T-cell (primary cell): ENCODE results near the gene ZNF668. TPM values are rescaled to one million over a fixed set of nuclear protein-coding genes. Genes with fewer than 3 reads are reported as not detected.
A peak's percentile ranks its signal among the peaks of the same experiment; 100 is the strongest.

Experiments
- ATAC-seq, 4 experiments: fragments of 200-7000 bp in 3 of 4; fragments of 150-1000 bp in 1 of 4; cut with Tn5 transposase; replicated peaks in 1 of 4; 1 replicate in 3 of 4; 2 replicates in 1 of 4; pipeline ENCODE4 v1.10.0; 2021; ENCODE audit warnings: moderate library complexity in 3 of 4, mild to moderate bottlenecking in 2 of 4, moderate number of reproducible peaks in 1 of 4
- CTCF ChIA-PET, 2 donors: fragments of 300-600 bp; sonication (Branson Sonifier 250); formaldehyde crosslinking; loops; one replicate each; lab custom pipeline; 2022; ENCODE audit warnings: antibody characterized with exemption in 2 of 2; lab: Charles Lee
- POLR2A ChIA-PET, 2 donors: fragments of 300-600 bp; sonication (Branson Sonifier 250); formaldehyde crosslinking; loops; one replicate each; lab custom pipeline; 2022; ENCODE audit warnings: antibody characterized with exemption in 2 of 2; lab: Charles Lee
- DNase-seq, 35 experiments: peaks; one replicate each; pipeline versions ENCODE4 v3.0.0 to v3.0.0-alpha.2; 2013 to 2023
- H3K27ac ChIP-seq: one replicate; pipeline ENCODE4 v1.5.1; 2013; ENCODE audit warnings: low read length
- H3K27me3 ChIP-seq, 2 experiments: replicated peaks in 1 of 2; 1 replicate in 1 of 2; 2 replicates in 1 of 2; pipeline versions ENCODE4 v1.6.1 to v1.7.0; 2013; ENCODE audit warnings: low read length in 1 of 2, mixed read lengths in 1 of 2; ENCODE audit not compliant: control insufficient read depth in 2 of 2, insufficient read depth in 2 of 2; ENCODE audit errors: extremely low read depth in 1 of 2
- H3K36me3 ChIP-seq, 2 donors: 1 replicate in 1 of 2; 2 replicates in 1 of 2; pipeline versions ENCODE4 v1.6.1 to v1.7.0; 2013; ENCODE audit warnings: low read length in 1 of 2; ENCODE audit not compliant: control insufficient read depth in 2 of 2, insufficient read depth in 1 of 2; ENCODE audit errors: extremely low read depth in 1 of 2
- H3K4me1 ChIP-seq, 2 experiments: 1 replicate in 1 of 2; 2 replicates in 1 of 2; pipeline versions ENCODE4 v1.6.1 to v1.7.0; 2013; ENCODE audit warnings: low read length in 2 of 2, mixed read lengths in 1 of 2; ENCODE audit not compliant: insufficient read depth in 2 of 2, control insufficient read depth in 1 of 2; ENCODE audit errors: extremely low read depth in 1 of 2
- H3K4me3 ChIP-seq, 2 donors: 1 replicate in 1 of 2; 2 replicates in 1 of 2; pipeline versions ENCODE4 v1.5.1 to v1.7.0; 2013; ENCODE audit warnings: mild to moderate bottlenecking in 2 of 2, low read length in 1 of 2, moderate library complexity in 1 of 2; ENCODE audit not compliant: control insufficient read depth in 1 of 2; ENCODE audit errors: extremely low read depth in 1 of 2
- H3K9me3 ChIP-seq: 2 replicates; pipeline ENCODE4 v1.7.0; 2013
- H3K27ac Mint-ChIP-seq, 2 donors: one replicate each; pipeline ENCODE4 v1.8.0; 2020 to 2021; ENCODE audit warnings: mild to moderate bottlenecking in 2 of 2, mixed read lengths in 2 of 2
- H3K27me3 Mint-ChIP-seq, 2 donors: one replicate each; pipeline ENCODE4 v1.8.0; 2021 to 2022; ENCODE audit warnings: mixed read lengths in 2 of 2
- H3K36me3 Mint-ChIP-seq: one replicate; pipeline ENCODE4 v1.8.0; 2021; ENCODE audit warnings: mixed read lengths
- H3K4me1 Mint-ChIP-seq, 3 donors: one replicate each; pipeline ENCODE4 v1.8.0; 2020 to 2022; ENCODE audit warnings: mixed read lengths in 3 of 3, mild to moderate bottlenecking in 1 of 3
- H3K4me3 Mint-ChIP-seq, 3 donors: one replicate each; pipeline ENCODE4 v1.8.0; 2020 to 2022; ENCODE audit warnings: mild to moderate bottlenecking in 3 of 3, mixed read lengths in 3 of 3, moderate library complexity in 3 of 3
- H3K9me3 Mint-ChIP-seq, 3 donors: one replicate each; pipeline ENCODE4 v1.8.0; 2020 to 2022; ENCODE audit warnings: mixed read lengths in 3 of 3
- WGBS: methylation state at CpG from one replicate; pipeline ENCODE4 v1.1.5; 2013; ENCODE audit warnings: missing lambda C conversion rate; ENCODE audit not compliant: insufficient coverage; 5-methylcytosine and 5-hydroxymethylcytosine counted together
- total RNA-seq, 35 experiments: library from RNA in 6 of 35; stranded (reverse) in 6 of 35; fragments of 120-200 nt in 1 of 35; gene quantifications; one replicate each; pipeline versions ENCODE4 v1.2.1 to v1.2.4 and lab custom pipeline; 2013 to 2026

The ZNF668 gene
- total RNA-seq, 5 donors from 2014 or later (not counting 1 experiment from before 2014, with no cell fraction given) = 12.3 to 14.4 (median 14.3) TPM

DNA sequence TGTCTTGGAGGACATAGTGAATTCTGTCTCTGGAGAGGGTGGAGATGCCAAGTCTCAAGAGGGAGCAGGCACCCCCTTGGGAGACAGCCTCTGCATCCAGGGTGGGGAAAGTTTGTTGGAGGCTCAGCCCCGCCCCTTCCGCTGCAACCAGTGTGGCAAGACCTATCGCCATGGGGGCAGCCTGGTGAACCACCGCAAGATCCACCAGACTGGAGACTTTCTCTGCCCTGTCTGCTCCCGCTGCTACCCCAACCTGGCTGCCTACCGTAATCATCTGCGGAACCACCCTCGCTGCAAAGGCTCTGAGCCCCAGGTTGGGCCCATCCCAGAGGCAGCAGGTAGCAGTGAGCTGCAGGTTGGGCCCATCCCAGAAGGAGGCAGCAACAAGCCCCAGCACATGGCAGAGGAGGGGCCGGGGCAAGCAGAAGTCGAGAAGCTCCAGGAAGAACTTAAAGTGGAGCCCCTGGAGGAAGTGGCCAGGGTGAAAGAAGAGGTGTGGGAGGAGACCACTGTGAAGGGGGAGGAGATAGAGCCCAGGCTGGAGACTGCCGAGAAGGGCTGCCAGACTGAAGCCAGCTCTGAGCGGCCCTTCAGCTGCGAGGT is 5.4 kb upstream of the ZNF668 start:
- H3K4me1 Mint-ChIP-seq = peaks cover 38 to 50% (median 39%) of the 10 kb centered on the region in 3 donors
- H3K36me3 ChIP-seq = peaks cover 33 to 72% of the 10 kb centered on the region in 2 donors
- H3K27me3 Mint-ChIP-seq = no peaks in the 10 kb centered on the region

DNA sequence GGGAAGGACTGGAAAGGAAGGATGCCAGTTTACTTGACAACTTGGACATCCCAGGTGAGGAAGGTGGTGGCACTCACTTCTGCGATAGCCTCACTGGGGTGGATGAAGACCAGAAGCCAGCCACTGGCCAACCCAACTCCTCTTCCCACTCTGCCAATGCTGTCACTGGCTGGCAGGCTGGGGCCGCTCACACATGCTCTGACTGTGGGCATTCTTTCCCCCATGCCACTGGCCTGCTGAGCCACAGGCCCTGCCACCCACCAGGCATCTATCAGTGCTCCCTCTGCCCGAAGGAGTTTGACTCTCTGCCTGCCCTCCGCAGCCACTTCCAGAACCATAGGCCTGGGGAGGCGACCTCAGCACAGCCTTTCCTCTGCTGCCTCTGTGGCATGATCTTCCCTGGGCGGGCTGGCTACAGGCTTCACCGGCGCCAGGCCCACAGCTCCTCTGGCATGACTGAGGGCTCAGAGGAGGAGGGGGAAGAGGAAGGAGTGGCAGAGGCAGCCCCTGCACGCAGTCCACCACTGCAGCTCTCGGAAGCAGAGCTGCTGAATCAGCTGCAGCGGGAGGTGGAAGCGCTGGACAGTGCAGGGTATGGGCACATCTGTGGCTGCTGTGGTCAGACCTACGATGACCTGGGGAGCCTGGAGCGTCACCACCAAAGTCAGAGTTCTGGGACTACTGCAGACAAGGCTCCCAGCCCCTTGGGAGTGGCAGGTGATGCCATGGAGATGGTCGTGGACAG is 4.7 kb upstream of the ZNF668 start:
- peaks cover 4 to 49% of the 10 kb centered on the region in 2 experiments for H3K4me1 ChIP-seq
- Mint-ChIP-seq H3K27ac (no peak overlapping the region), H3K36me3 (peaks cover 30% of the 10 kb centered on the region), H3K9me3 (no peaks in the 10 kb centered on the region), H3K4me3 (no peak overlapping the region), H3K27me3 (no peaks in the 10 kb centered on the region), H3K4me1 (peaks cover 39 to 50% (median 40%) of the 10 kb centered on the region in 3 donors)
- no peak for DNase-seq
- no peaks in the 10 kb centered on the region for H3K9me3 ChIP-seq
- H3K27me3 ChIP-seq = no peaks in the 10 kb centered on the region
- ChIA-PET POLR2A (no interaction called here), CTCF (no interaction called here)
- H3K4me3 ChIP-seq = no peak overlapping the region
- H3K36me3 ChIP-seq = peaks cover 30 to 66% of the 10 kb centered on the region in 2 donors
- H3K27ac ChIP-seq = no peak overlapping the region
- ATAC-seq = no peak
- 96% methylated on average over 12 of the region's 15 CpGs for WGBS

More for the DNA sequence above, 5.4 kb upstream of the ZNF668 start:
- H3K27ac ChIP-seq = no peak overlapping the region
- Mint-ChIP-seq H3K27ac (no peak overlapping the region), H3K4me3 (no peak overlapping the region), H3K36me3 (peaks cover 30% of the 10 kb centered on the region), H3K9me3 (no peaks in the 10 kb centered on the region)
- 86% methylated on average over 13 of the region's 13 CpGs for WGBS
- ChIA-PET POLR2A (no interaction called here), CTCF (no interaction called here)
- H3K4me3 ChIP-seq = no peak overlapping the region
- DNase-seq (no peak), ATAC-seq (no peak)
- no peaks in the 10 kb centered on the region for H3K9me3 ChIP-seq
- H3K4me1 ChIP-seq = peaks cover 4 to 49% of the 10 kb centered on the region in 2 experiments
- H3K27me3 ChIP-seq = no peaks in the 10 kb centered on the region

DNA sequence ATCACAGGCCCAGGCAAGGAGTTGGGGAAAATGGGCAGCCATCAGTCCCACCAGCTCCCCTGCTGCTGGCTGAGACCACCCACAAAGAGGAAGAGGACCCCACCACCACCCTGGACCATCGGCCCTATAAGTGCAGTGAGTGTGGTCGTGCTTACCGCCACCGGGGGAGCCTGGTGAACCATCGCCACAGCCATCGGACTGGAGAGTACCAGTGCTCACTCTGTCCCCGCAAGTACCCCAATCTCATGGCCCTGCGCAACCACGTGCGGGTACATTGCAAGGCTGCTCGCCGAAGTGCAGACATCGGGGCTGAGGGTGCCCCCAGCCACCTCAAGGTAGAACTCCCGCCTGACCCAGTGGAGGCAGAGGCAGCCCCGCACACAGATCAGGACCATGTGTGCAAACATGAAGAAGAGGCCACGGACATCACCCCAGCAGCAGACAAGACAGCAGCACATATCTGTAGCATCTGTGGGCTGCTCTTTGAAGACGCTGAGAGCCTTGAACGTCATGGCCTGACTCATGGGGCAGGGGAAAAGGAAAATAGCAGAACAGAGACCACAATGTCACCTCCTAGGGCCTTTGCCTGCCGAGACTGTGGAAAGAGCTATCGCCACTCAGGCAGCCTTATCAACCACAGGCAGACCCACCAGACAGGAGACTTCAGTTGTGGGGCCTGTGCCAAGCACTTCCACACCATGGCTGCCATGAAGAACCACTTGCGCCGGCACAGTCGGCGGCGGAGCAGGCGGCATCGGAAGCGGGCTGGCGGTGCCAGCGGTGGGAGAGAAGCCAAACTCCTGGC is 3.8 kb upstream of the ZNF668 start:
- H3K27me3 ChIP-seq = no peaks in the 10 kb centered on the region
- no peaks in the 10 kb centered on the region for H3K9me3 Mint-ChIP-seq
- H3K36me3 Mint-ChIP-seq = peaks cover 30% of the 10 kb centered on the region
- 95% methylated on average over 28 of the region's 30 CpGs for WGBS
- ATAC-seq (no peak), DNase-seq (no peak)
- H3K4me1 ChIP-seq = peaks cover 4 to 52% of the 10 kb centered on the region in 2 experiments
- no peak overlapping the region for H3K4me3 Mint-ChIP-seq
- POLR2A ChIA-PET = no interaction called here
- H3K36me3 ChIP-seq = peaks cover 30 to 64% of the 10 kb centered on the region in 2 donors
- H3K27ac Mint-ChIP-seq = no peak overlapping the region
- CTCF ChIA-PET = no interaction called here
- no peak overlapping the region for H3K27ac ChIP-seq
- H3K4me3 ChIP-seq = no peak overlapping the region
- H3K4me1 Mint-ChIP-seq = peaks cover 42 to 47% (median 43%) of the 10 kb centered on the region in 3 donors
- no peaks in the 10 kb centered on the region for H3K9me3 ChIP-seq
- H3K27me3 Mint-ChIP-seq = no peaks in the 10 kb centered on the region

DNA sequence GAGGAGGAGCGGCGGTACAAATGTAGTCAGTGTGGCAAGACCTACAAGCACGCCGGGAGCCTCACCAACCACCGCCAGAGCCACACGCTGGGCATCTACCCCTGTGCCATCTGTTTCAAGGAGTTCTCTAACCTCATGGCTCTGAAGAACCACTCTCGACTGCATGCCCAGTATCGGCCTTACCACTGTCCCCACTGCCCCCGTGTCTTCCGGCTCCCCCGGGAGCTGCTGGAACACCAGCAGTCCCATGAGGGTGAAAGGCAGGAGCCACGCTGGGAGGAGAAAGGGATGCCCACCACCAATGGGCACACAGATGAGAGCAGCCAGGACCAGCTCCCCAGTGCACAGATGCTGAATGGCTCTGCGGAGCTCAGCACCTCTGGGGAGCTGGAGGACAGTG is 3.0 kb upstream of the ZNF668 start:
- WGBS = 98% methylated on average over 13 of the region's 13 CpGs
- no peak overlapping the region for H3K4me3 Mint-ChIP-seq
- Histone ChIP-seq H3K9me3 (no peaks in the 10 kb centered on the region), H3K4me3 (no peak overlapping the region), H3K4me1 (peaks cover 9 to 54% of the 10 kb centered on the region in 2 experiments), H3K27me3 (no peaks in the 10 kb centered on the region), H3K27ac (no peak overlapping the region), H3K36me3 (peaks cover 30 to 58% of the 10 kb centered on the region in 2 donors)
- no peaks in the 10 kb centered on the region for H3K9me3 Mint-ChIP-seq
- H3K27ac Mint-ChIP-seq = no peak overlapping the region
- DNase-seq = no peak
- CTCF ChIA-PET = no interaction called here
- H3K36me3 Mint-ChIP-seq = peaks cover 26% of the 10 kb centered on the region
- POLR2A ChIA-PET = no interaction called here
- ATAC-seq = no peak
- peaks cover 45 to 49% (median 45%) of the 10 kb centered on the region in 3 donors for H3K4me1 Mint-ChIP-seq
- no peaks in the 10 kb centered on the region for H3K27me3 Mint-ChIP-seq

DNA sequence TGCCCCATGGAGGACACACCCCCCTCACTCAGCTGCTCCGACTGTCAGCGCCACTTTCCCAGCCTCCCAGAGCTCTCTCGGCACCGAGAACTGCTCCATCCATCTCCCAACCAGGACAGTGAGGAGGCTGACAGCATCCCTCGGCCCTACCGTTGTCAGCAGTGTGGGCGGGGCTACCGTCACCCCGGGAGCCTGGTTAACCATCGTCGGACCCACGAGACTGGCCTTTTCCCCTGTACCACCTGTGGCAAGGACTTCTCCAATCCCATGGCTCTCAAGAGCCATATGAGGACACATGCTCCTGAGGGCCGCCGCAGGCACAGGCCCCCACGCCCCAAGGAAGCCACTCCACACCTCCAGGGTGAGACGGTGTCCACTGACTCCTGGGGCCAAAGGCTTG is 2.3 kb upstream of the ZNF668 start:
- Mint-ChIP-seq H3K27ac (no peak overlapping the region), H3K36me3 (peaks cover 26% of the 10 kb centered on the region), H3K4me3 (peak overlapping the region in 2 of 3 donors; percentile 6 to 92), H3K9me3 (no peaks in the 10 kb centered on the region), H3K27me3 (no peaks in the 10 kb centered on the region), H3K4me1 (peaks cover 44 to 53% (median 50%) of the 10 kb centered on the region in 3 donors)
- Histone ChIP-seq H3K9me3 (no peaks in the 10 kb centered on the region), H3K4me3 (no peak overlapping the region), H3K4me1 (peaks cover 14 to 52% of the 10 kb centered on the region in 2 experiments), H3K36me3 (peaks cover 29 to 52% of the 10 kb centered on the region in 2 donors), H3K27ac (no peak overlapping the region), H3K27me3 (no peaks in the 10 kb centered on the region)
- POLR2A ChIA-PET = no interaction called here
- CTCF ChIA-PET = no interaction called here
- ATAC-seq (no peak), DNase-seq (no peak)
- WGBS = 97% methylated on average over 12 of the region's 16 CpGs

DNA sequence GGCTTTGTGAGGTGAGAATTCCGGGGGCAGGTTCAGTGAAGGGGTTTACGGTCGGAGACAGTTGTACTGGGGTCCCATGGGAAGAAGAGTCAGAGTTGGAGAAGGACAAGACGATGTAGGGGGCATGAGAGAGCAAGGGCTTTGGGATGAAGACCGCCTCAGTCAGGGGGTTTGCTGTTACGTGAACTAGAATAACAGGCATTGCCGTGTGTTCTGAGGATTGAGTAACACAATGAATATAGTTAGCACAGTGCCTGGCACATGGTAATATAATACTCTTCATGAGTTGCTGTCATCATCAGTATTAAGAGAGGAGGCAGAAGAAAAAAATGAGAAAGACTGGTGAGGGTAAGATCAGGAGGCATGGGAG is 759 bp upstream of the ZNF668 start:
- peaks cover 39 to 46% (median 45%) of the 10 kb centered on the region in 3 donors for H3K4me1 Mint-ChIP-seq
- CTCF ChIA-PET = interaction anchor here in 1 of 2 donors (1.2 to 1.6 kb wide), 2 partner anchors 41 to 385 kb away, joined by 3 to 4 read pairs; partner anchors contain the start of gene STX4
- 2% methylated on average over 7 of the region's 7 CpGs for WGBS

More for the DNA sequence above, 759 bp upstream of the ZNF668 start:
- peaks cover 21 to 37% of the 10 kb centered on the region in 2 donors for H3K36me3 ChIP-seq
- H3K36me3 Mint-ChIP-seq = peaks cover 21% of the 10 kb centered on the region
- H3K9me3 ChIP-seq = no peaks in the 10 kb centered on the region
- H3K4me3 ChIP-seq = peak overlapping the region; percentile 69 to 95
- peak overlapping the region; percentile 89 for H3K27ac ChIP-seq
- H3K27me3 Mint-ChIP-seq = no peaks in the 10 kb centered on the region
- no peak for ATAC-seq
- H3K27ac Mint-ChIP-seq = peak overlapping the region; percentile 95 to 97
- no peaks in the 10 kb centered on the region for H3K27me3 ChIP-seq
- H3K9me3 Mint-ChIP-seq = no peaks in the 10 kb centered on the region
- peak overlapping the region; percentile 90 to 96 (median 92) for H3K4me3 Mint-ChIP-seq
- H3K4me1 ChIP-seq = peaks cover 14 to 41% of the 10 kb centered on the region in 2 experiments
- DNase-seq = no peak
- POLR2A ChIA-PET = interaction anchor here in 1 of 2 donors (1.4 kb wide), 1 partner anchor 43 kb away, joined by 6 read pairs; the partner anchor contains the start of gene KAT8
